Suppressor macrophage treated with lipopolysaccharide for 4 hours (primary cell): ENCODE results near the gene IFNLR1.
"Not testable (repeated sequence)": the region's sequence is repeated elsewhere in the genome, so short reads cannot be mapped to it uniquely, and the experiment has no call there.

Experiments used
- DNase-seq: peaks from one replicate; pipeline ENCODE4 v3.0.0-alpha.2; 2020

IFNLR1 gene

GRCh38 chr1:24186993-24187790 is at the start of gene IFNLR1:
Gene IFNLR1, minus strand, starts transcription at chr1:24187289. Its CDS starts 41 bp downstream, at chr1:24187248.
- peak; percentile 37 for DNase-seq

GRCh38 chr1:24235921-24236788 is 49.1 kb upstream of the IFNLR1 start:
- no peak for DNase-seq

GRCh38 chr1:24233684-24234600 is 46.9 kb upstream of the IFNLR1 start:
- DNase-seq, result no peak

GRCh38 chr1:24231701-24232100 is 44.6 kb upstream of the IFNLR1 start:
- no peak for DNase-seq

- no peak for DNase-seq
Measured at GRCh38 chr1:24228311-24228710, 41.2 kb upstream of the IFNLR1 start.

GRCh38 chr1:24226749-24227148 is 39.7 kb upstream of the IFNLR1 start:
- DNase-seq, result no peak

GRCh38 chr1:24224761-24225160 is 37.7 kb upstream of the IFNLR1 start:
- no peak for DNase-seq

GRCh38 chr1:24224086-24224485 is 37.0 kb upstream of the IFNLR1 start:
- DNase-seq, result no peak

- no peak for DNase-seq
Measured at GRCh38 chr1:24222793-24223192, 35.7 kb upstream of the IFNLR1 start.

GRCh38 chr1:24222008-24222605 is 35.0 kb upstream of the IFNLR1 start:
- no peak for DNase-seq

GRCh38 chr1:24221246-24221645 is 34.2 kb upstream of the IFNLR1 start:
- no peak for DNase-seq

- no peak for DNase-seq
Measured at GRCh38 chr1:24216276-24217074, 29.4 kb upstream of the IFNLR1 start.

- no peak for DNase-seq
Measured at GRCh38 chr1:24215226-24215814, 28.2 kb upstream of the IFNLR1 start.

- DNase-seq, result no peak
Measured at GRCh38 chr1:24212376-24212775, 25.3 kb upstream of the IFNLR1 start.

- DNase-seq, result no peak
Measured at GRCh38 chr1:24210195-24210627, 23.1 kb upstream of the IFNLR1 start.

- no peak for DNase-seq
Measured at GRCh38 chr1:24209097-24209496, 22.0 kb upstream of the IFNLR1 start.

- no peak for DNase-seq
Measured at GRCh38 chr1:24207709-24208108, 20.6 kb upstream of the IFNLR1 start.

- DNase-seq, result not testable (repeated sequence)
Measured at GRCh38 chr1:24207395-24207687, 20.3 kb upstream of the IFNLR1 start.

- DNase-seq, result no peak
Measured at GRCh38 chr1:24206516-24207394, 19.7 kb upstream of the IFNLR1 start.

- DNase-seq, result no peak
Measured at GRCh38 chr1:24206083-24206464, 19.0 kb upstream of the IFNLR1 start.
